H9 (cell line): ENCODE results near the gene RPL37A. TPM values are rescaled to one million over a fixed set of nuclear protein-coding genes. Genes with fewer than 3 reads are reported as not detected.

ENCODE experiments used
- DNase-seq: peaks from one replicate; pipeline ENCODE4 v3.0.0-alpha.2; 2017
- H2AFZ ChIP-seq: one replicate; pipeline ENCODE4 v1.6.1; 2013; ENCODE audit warnings: mild to moderate bottlenecking, low read length, control low read depth, moderate library complexity
- H2AK5ac ChIP-seq: 2 replicates; pipeline ENCODE4 v1.6.1; 2013; ENCODE audit warnings: low read length, control low read depth, mixed read lengths; ENCODE audit not compliant: insufficient read length
- H2BK120ac ChIP-seq: one replicate; pipeline ENCODE4 v1.6.1; 2013; ENCODE audit warnings: low read depth, mild to moderate bottlenecking, low read length, control low read depth, inconsistent platforms; ENCODE audit not compliant: poor library complexity, severe bottlenecking
- H2BK12ac ChIP-seq: 2 replicates; pipeline ENCODE4 v1.6.1; 2013; ENCODE audit warnings: low read length, control low read depth, mixed read lengths, low read depth; ENCODE audit not compliant: insufficient read length
- H2BK15ac ChIP-seq: 2 replicates; pipeline ENCODE4 v1.6.1; 2013; ENCODE audit warnings: low read depth, low read length, control low read depth
- H2BK20ac ChIP-seq: one replicate; pipeline ENCODE4 v1.6.1; 2013; ENCODE audit warnings: low read depth, mild to moderate bottlenecking, low read length, control low read depth, inconsistent platforms; ENCODE audit not compliant: poor library complexity, severe bottlenecking
- H2BK5ac ChIP-seq: 2 replicates; pipeline ENCODE4 v1.6.1; 2013; ENCODE audit warnings: low read length, control low read depth, mixed read lengths; ENCODE audit not compliant: insufficient read length
- H3K14ac ChIP-seq: 2 replicates; pipeline ENCODE4 v1.6.1; 2013; ENCODE audit warnings: low read length, control low read depth; ENCODE audit not compliant: insufficient read depth
- H3K18ac ChIP-seq: 2 replicates; pipeline ENCODE4 v1.6.1; 2013; ENCODE audit warnings: low read depth, mild to moderate bottlenecking, mixed read lengths, low read length, control low read depth; ENCODE audit not compliant: insufficient read length
- H3K23ac ChIP-seq: 2 replicates; pipeline ENCODE4 v1.6.1; 2013; ENCODE audit warnings: low read length, control low read depth, mixed read lengths, low read depth; ENCODE audit not compliant: insufficient read length
- H3K23me2 ChIP-seq: 2 replicates; pipeline ENCODE4 v1.6.1; 2013; ENCODE audit warnings: low read depth, mild to moderate bottlenecking, mixed read lengths, low read length, control low read depth; ENCODE audit not compliant: insufficient read length, poor library complexity, severe bottlenecking
- H3K27ac ChIP-seq: 2 replicates; pipeline ENCODE4 v1.5.1; 2013; ENCODE audit warnings: low read length, control low read depth, mixed read lengths, low read depth; ENCODE audit not compliant: insufficient read length
- H3K27me3 ChIP-seq: 2 replicates; pipeline ENCODE4 v1.6.1; 2013; ENCODE audit warnings: low read length, control low read depth, inconsistent platforms; ENCODE audit not compliant: insufficient read depth
- H3K4ac ChIP-seq: 2 replicates; pipeline ENCODE4 v1.6.1; 2013; ENCODE audit warnings: low read depth, mild to moderate bottlenecking, control low read depth, inconsistent platforms, low read length, moderate library complexity
- H3K4me1 ChIP-seq: 2 replicates; pipeline ENCODE4 v1.6.1; 2013; ENCODE audit warnings: low read length, control low read depth, inconsistent platforms; ENCODE audit not compliant: insufficient read depth
- H3K4me2 ChIP-seq: 2 replicates; pipeline ENCODE4 v1.6.1; 2013; ENCODE audit warnings: low read length, control low read depth, mixed read lengths; ENCODE audit not compliant: insufficient read length, insufficient read depth
- H3K56ac ChIP-seq: 2 replicates; pipeline ENCODE4 v1.6.1; 2013; ENCODE audit warnings: low read depth, mild to moderate bottlenecking, mixed read lengths, low read length, control low read depth; ENCODE audit not compliant: insufficient read length
- H3K79me1 ChIP-seq: 2 replicates; pipeline ENCODE4 v1.6.1; 2013; ENCODE audit warnings: low read depth, mild to moderate bottlenecking, moderate library complexity, low read length, control low read depth, inconsistent platforms; ENCODE audit not compliant: insufficient read depth, poor library complexity, severe bottlenecking
- H3K79me2 ChIP-seq: 2 replicates; pipeline ENCODE4 v1.6.1; 2013; ENCODE audit warnings: low read length, control low read depth, inconsistent platforms; ENCODE audit not compliant: insufficient read depth
- H3K9ac ChIP-seq: 2 replicates; pipeline ENCODE4 v1.6.1; 2013; ENCODE audit warnings: low read length, control low read depth, mixed read lengths; ENCODE audit not compliant: insufficient read length; ENCODE audit errors: extremely low read depth
- H3K9me3 ChIP-seq: one replicate; pipeline ENCODE4 v1.6.1; 2013; ENCODE audit warnings: low read depth, low read length, inconsistent platforms; ENCODE audit not compliant: control insufficient read depth
- H3T11ph ChIP-seq: one replicate; pipeline ENCODE4 v1.6.1; 2013; ENCODE audit warnings: mild to moderate bottlenecking, low read length, control low read depth, inconsistent platforms
- H4K20me1 ChIP-seq: one replicate; pipeline ENCODE4 v1.6.1; 2013; ENCODE audit not compliant: control insufficient read depth, insufficient read length, insufficient read depth
- H4K5ac ChIP-seq: 2 replicates; pipeline ENCODE4 v1.6.1; 2013; ENCODE audit warnings: low read depth, mild to moderate bottlenecking, mixed read lengths, low read length, control low read depth; ENCODE audit not compliant: insufficient read length
- H4K8ac ChIP-seq: replicated peaks from 2 replicates; pipeline ENCODE4 v1.6.1; 2013; ENCODE audit warnings: low read length, control low read depth, mixed read lengths, low read depth; ENCODE audit not compliant: insufficient read length
- H4K91ac ChIP-seq: 2 replicates; pipeline ENCODE4 v1.6.1; 2013; ENCODE audit warnings: low read depth, mild to moderate bottlenecking, moderate library complexity, mixed read lengths, low read length, control low read depth; ENCODE audit not compliant: insufficient read length
- H3K27ac Mint-ChIP-seq, 3 experiments: 2 replicates in 2 of 3; 3 replicates in 1 of 3; pipeline ENCODE4 v1.8.0; 2020 to 2021; ENCODE audit warnings: mixed read lengths in 3 of 3, mild to moderate bottlenecking in 1 of 3, moderate library complexity in 1 of 3
- H3K27me3 Mint-ChIP-seq: 2 replicates; pipeline ENCODE4 v1.8.0; 2021; ENCODE audit warnings: low read depth, mild to moderate bottlenecking, moderate library complexity, mixed read lengths
- H3K36me3 Mint-ChIP-seq, 3 experiments: 2 replicates in 2 of 3; 3 replicates in 1 of 3; pipeline ENCODE4 v1.8.0; 2020 to 2021; ENCODE audit warnings: low read depth in 3 of 3, mixed read lengths in 3 of 3; ENCODE audit not compliant: insufficient read depth in 1 of 3
- H3K4me1 Mint-ChIP-seq, 2 experiments: 2 replicates each; pipeline ENCODE4 v1.8.0; 2020; ENCODE audit warnings: mixed read lengths in 2 of 2
- H3K4me3 Mint-ChIP-seq, 2 experiments: 2 replicates in 1 of 2; 3 replicates in 1 of 2; pipeline ENCODE4 v1.8.0; 2020 to 2021; ENCODE audit warnings: mild to moderate bottlenecking in 2 of 2, mixed read lengths in 2 of 2, moderate library complexity in 1 of 2
- H3K9me3 Mint-ChIP-seq, 2 experiments: 2 replicates in 1 of 2; 3 replicates in 1 of 2; pipeline ENCODE4 v1.8.0; 2020; ENCODE audit warnings: mild to moderate bottlenecking in 2 of 2, mixed read lengths in 2 of 2, moderate library complexity in 1 of 2
- CTCF ChIP-seq: fragments of 200-600 bp; sonication (generic); conservative IDR thresholded peaks from 3 replicates; pipeline ENCODE4 v1.8.0; 2021; ENCODE audit warnings: antibody characterized with exemption, mild to moderate bottlenecking
- WGBS: extraction: QIAGEN DNeasy Blood & Tissue Kit; methylation state at CpG from one replicate; pipeline ENCODE4 v1.1.7; 2013; ENCODE audit warnings: missing lambda C conversion rate, low lambda C conversion rate, mixed read lengths; ENCODE audit not compliant: insufficient read length; ENCODE audit errors: extremely low coverage; 5-methylcytosine and 5-hydroxymethylcytosine counted together
- total RNA-seq: library from RNA; stranded (reverse); gene quantifications from 2 replicates; pipeline ENCODE4 v1.2.1, GENCODE V29; 2021

The RPL37A gene
- total RNA-seq, 1 experiment from 2014 or later, result 3,769 TPM

- Histone ChIP-seq H3K4me1 (no peaks in the 10 kb centered on the region), H3K23ac (no peak overlapping the region), H2BK12ac (no peak overlapping the region), H4K91ac (no peak overlapping the region), H2BK15ac (no peak overlapping the region), H3K9ac (no peak overlapping the region), H3K4ac (no peak overlapping the region), H2BK120ac (no peak overlapping the region), H3K27me3 (no peaks in the 10 kb centered on the region), H4K5ac (no peak overlapping the region), H3K23me2 (no peaks in the 10 kb centered on the region), H4K20me1 (no peaks in the 10 kb centered on the region), H2BK5ac (no peak overlapping the region), H3K27ac (no peak overlapping the region), H3K79me2 (no peaks in the 10 kb centered on the region), H3K14ac (no peak overlapping the region), H3K18ac (no peak overlapping the region), H2AFZ (no peak overlapping the region), H2BK20ac (no peak overlapping the region), H3K79me1 (no peaks in the 10 kb centered on the region), H4K8ac (no peak overlapping the region), H3K56ac (no peak overlapping the region), H3K4me2 (no peak overlapping the region), H2AK5ac (no peak overlapping the region), H3T11ph (no peak overlapping the region), H3K9me3 (peaks cover 12% of the 10 kb centered on the region)
- no peak for TF ChIP-seq CTCF
- DNase-seq, result no peak
- H3K9me3 Mint-ChIP-seq, result peaks cover 26 to 39% of the 10 kb centered on the region in 2 experiments
- no peaks in the 10 kb centered on the region for H3K27me3 Mint-ChIP-seq
- H3K36me3 Mint-ChIP-seq, result peaks cover 59 to 80% (median 78%) of the 10 kb centered on the region in 3 experiments
- no peak overlapping the region for H3K27ac Mint-ChIP-seq
- no peak overlapping the region for H3K4me3 Mint-ChIP-seq
- WGBS, result no CpG with 5 or more reads among the region's 4 CpGs
- H3K4me1 Mint-ChIP-seq, result peaks cover 2 to 5% of the 10 kb centered on the region in 2 experiments
Observed at GRCh38 chr2:216453955-216454614, 44.6 kb upstream of the RPL37A start.
